Prostate gland (tissue), 2 donors: Measurements from ENCODE around the gene SCARF1.

Experiments
- POLR2A ChIP-seq: fragments of 450-650 bp; IDR thresholded peaks from one replicate; pipeline ENCODE4 v1.6.1; 2016; ENCODE audit warnings: antibody characterized with exemption, mild to moderate bottlenecking
- POLR2AphosphoS5 ChIP-seq: sonication (generic); formaldehyde crosslinking; IDR thresholded peaks from one replicate; pipeline ENCODE4 v1.6.1; 2017; ENCODE audit warnings: antibody characterized with exemption
- TF ChIP-seq, protein P1 (sequence below), 4 experiments: fragments of 200-600 bp in 2 of 4; fragments of 450-650 bp in 2 of 4; sonication (generic) in 2 of 4; IDR thresholded peaks; 1 replicate in 3 of 4; 2 replicates in 1 of 4; pipeline ENCODE4 v1.5.1; 2016 to 2019; ENCODE audit warnings: antibody characterized with exemption in 4 of 4, mild to moderate bottlenecking in 2 of 4, moderate library complexity in 2 of 4

DNA sequence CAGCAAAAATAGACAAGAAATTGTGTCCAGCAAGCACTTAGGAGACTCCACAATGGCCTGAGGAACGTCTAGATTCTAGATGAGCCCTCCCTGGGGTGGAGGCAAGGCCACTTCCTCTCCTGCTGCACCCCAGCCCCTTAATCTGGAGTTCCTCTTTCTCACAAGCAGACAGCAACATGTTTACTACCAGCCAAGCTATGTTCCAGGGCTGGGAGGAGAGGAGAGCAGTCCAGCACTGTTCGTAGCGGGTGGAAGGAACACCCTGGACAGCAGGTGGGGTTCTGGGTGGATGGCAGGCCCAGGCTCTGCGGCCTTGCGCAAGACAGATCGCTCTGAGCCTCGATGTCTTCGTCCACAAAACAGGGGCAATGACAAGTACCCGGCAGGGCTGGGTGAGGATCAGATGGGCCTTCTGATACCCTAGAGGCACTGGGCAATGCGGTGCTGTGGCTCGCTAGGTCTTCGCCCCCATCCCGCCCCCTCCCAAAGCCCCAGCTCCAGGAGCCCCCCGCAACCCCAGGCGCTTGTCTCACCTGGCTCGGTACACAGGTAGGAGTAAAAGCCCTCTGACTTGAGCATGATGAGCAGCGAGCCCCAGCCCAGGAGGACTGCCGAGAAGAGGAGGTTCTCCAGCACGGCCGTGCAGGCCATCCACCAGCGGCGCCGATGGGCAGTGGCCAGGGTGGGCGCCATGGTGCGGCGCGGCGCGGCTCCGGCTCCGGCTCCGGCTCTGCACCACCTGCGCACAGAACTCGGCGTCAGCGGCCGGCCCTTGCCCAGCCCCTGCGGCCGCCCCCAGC, 18.1 kb downstream of the SCARF1 start:
- TF ChIP-seq, protein P1, sequence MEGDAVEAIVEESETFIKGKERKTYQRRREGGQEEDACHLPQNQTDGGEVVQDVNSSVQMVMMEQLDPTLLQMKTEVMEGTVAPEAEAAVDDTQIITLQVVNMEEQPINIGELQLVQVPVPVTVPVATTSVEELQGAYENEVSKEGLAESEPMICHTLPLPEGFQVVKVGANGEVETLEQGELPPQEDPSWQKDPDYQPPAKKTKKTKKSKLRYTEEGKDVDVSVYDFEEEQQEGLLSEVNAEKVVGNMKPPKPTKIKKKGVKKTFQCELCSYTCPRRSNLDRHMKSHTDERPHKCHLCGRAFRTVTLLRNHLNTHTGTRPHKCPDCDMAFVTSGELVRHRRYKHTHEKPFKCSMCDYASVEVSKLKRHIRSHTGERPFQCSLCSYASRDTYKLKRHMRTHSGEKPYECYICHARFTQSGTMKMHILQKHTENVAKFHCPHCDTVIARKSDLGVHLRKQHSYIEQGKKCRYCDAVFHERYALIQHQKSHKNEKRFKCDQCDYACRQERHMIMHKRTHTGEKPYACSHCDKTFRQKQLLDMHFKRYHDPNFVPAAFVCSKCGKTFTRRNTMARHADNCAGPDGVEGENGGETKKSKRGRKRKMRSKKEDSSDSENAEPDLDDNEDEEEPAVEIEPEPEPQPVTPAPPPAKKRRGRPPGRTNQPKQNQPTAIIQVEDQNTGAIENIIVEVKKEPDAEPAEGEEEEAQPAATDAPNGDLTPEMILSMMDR (IDR thresholded peaks at IDR 0.05) = no peak
- TF ChIP-seq POLR2A (no peak), POLR2AphosphoS5 (no peak)
